CD8-positive, alpha-beta memory T cell (primary cell): ENCODE data around the gene MMRN2. TPM values are rescaled to one million over a fixed set of nuclear protein-coding genes. Genes with fewer than 3 reads are reported as not detected.
"Not testable (repeated sequence)": the region's sequence is repeated elsewhere in the genome, so short reads cannot be mapped to it uniquely, and the experiment has no call there.

Experiments
- CTCF ChIA-PET: fragments of 350-600 bp; sonication (Branson Sonifier 250); formaldehyde crosslinking; loops from one replicate; lab custom pipeline; 2021; ENCODE audit warnings: antibody characterized with exemption; lab: Charles Lee
- POLR2A ChIA-PET: fragments of 350-600 bp; sonication (Branson Sonifier 250); formaldehyde crosslinking; loops from one replicate; lab custom pipeline; 2021; ENCODE audit warnings: antibody characterized with exemption; lab: Charles Lee
- DNase-seq, 5 donors: peaks; one replicate each; pipeline versions ENCODE4 v3.0.0 to v3.0.0-alpha.2; 2020 to 2022; ENCODE audit warnings: mixed read lengths in 1 of 5
- H3K27ac ChIP-seq: one replicate; pipeline ENCODE4 v1.7.0; 2013; ENCODE audit warnings: low read depth, mild to moderate bottlenecking, low read length, moderate library complexity
- H3K27me3 ChIP-seq: 2 replicates; pipeline ENCODE4 v1.7.0; 2013; ENCODE audit warnings: low read length, mild to moderate bottlenecking; ENCODE audit not compliant: insufficient read depth, poor library complexity, severe bottlenecking
- H3K36me3 ChIP-seq: 2 replicates; pipeline ENCODE4 v1.7.0; 2013; ENCODE audit warnings: mild to moderate bottlenecking, low read length, moderate library complexity; ENCODE audit not compliant: insufficient read depth
- H3K4me1 ChIP-seq: 2 replicates; pipeline ENCODE4 v1.7.0; 2013; ENCODE audit warnings: mild to moderate bottlenecking, low read length, moderate library complexity; ENCODE audit not compliant: insufficient read depth
- H3K4me3 ChIP-seq: 2 replicates; pipeline ENCODE4 v1.7.0; 2013; ENCODE audit warnings: mild to moderate bottlenecking, low read length
- H3K9me3 ChIP-seq: 2 replicates; pipeline ENCODE4 v1.7.0; 2013; ENCODE audit warnings: mild to moderate bottlenecking, low read length
- H3K27ac Mint-ChIP-seq, 8 donors: one replicate each; pipeline ENCODE4 v1.8.0; 2020 to 2021; ENCODE audit warnings: mixed read lengths in 8 of 8, mild to moderate bottlenecking in 6 of 8, inconsistent platforms in 3 of 8, moderate library complexity in 3 of 8
- H3K27me3 Mint-ChIP-seq, 2 donors: one replicate each; pipeline ENCODE4 v1.8.0; 2020 to 2021; ENCODE audit warnings: mixed read lengths in 2 of 2, mild to moderate bottlenecking in 1 of 2, moderate library complexity in 1 of 2
- H3K36me3 Mint-ChIP-seq, 3 donors: one replicate each; pipeline ENCODE4 v1.8.0; 2020 to 2021; ENCODE audit warnings: mixed read lengths in 3 of 3, inconsistent platforms in 1 of 3, mild to moderate bottlenecking in 1 of 3
- H3K4me1 Mint-ChIP-seq, 3 donors: one replicate each; pipeline ENCODE4 v1.8.0; 2020 to 2021; ENCODE audit warnings: mixed read lengths in 3 of 3, inconsistent platforms in 1 of 3, mild to moderate bottlenecking in 1 of 3
- H3K4me3 Mint-ChIP-seq, 7 donors: one replicate each; pipeline ENCODE4 v1.8.0; 2020 to 2021; ENCODE audit warnings: mixed read lengths in 7 of 7, mild to moderate bottlenecking in 6 of 7, moderate library complexity in 4 of 7, inconsistent platforms in 2 of 7
- H3K9me3 Mint-ChIP-seq, 5 donors: one replicate each; pipeline ENCODE4 v1.8.0; 2020 to 2022; ENCODE audit warnings: mixed read lengths in 5 of 5, mild to moderate bottlenecking in 3 of 5, moderate library complexity in 2 of 5, inconsistent platforms in 1 of 5
- polyA plus RNA-seq: library from polyadenylated mRNA; unstranded; fragments of 300-500 nt; fragmentation: Illumina TruSeq; gene quantifications from one replicate; pipeline ENCODE4 v1.2.3, GENCODE V29; 2021
- total RNA-seq, 2 experiments: library from RNA; stranded (reverse); gene quantifications; one replicate each; pipeline ENCODE4 v1.2.3, GENCODE V29; 2021

The MMRN2 gene
- not detected for total RNA-seq
- not detected for polyA plus RNA-seq

- peak in 1 of 5 donors; percentile 7 for DNase-seq
- peaks cover 0 to 2% (median 0%) of the 10 kb centered on the region in 3 donors for H3K36me3 Mint-ChIP-seq
- Histone ChIP-seq H3K27ac (no peak within 1 kb of the TSS), H3K9me3 (no peaks in the 10 kb centered on the region), H3K27me3 (no peaks in the 10 kb centered on the region), H3K4me1 (no peaks in the 10 kb centered on the region), H3K4me3 (no peak within 1 kb of the TSS), H3K36me3 (no peaks in the 10 kb centered on the region)
- H3K9me3 Mint-ChIP-seq, result peaks cover 2 to 4% (median 4%) of the 10 kb centered on the region in 5 donors
- peaks cover 0 to 2% (median 0%) of the 10 kb centered on the region in 3 donors for H3K4me1 Mint-ChIP-seq
- ChIA-PET CTCF (interaction anchor here (1.4 to 3.1 kb wide), 3 partner anchors 9 to 16 kb away, joined by 3 to 10 read pairs (median 6); no protein-coding TSS in a partner anchor), POLR2A (no interaction called here)
- no peaks in the 10 kb centered on the region for H3K27me3 Mint-ChIP-seq
- H3K4me3 Mint-ChIP-seq, result no peak within 1 kb of the TSS
- H3K27ac Mint-ChIP-seq, result peak within 1 kb of the TSS in 2 of 8 donors; percentile 22 to 33
Observed at GRCh38 chr10:86957471-86958115, at the start of gene MMRN2. Gene MMRN2 (minus strand): TSS chr10:86957615. CDS start chr10:86957541, 74 bp downstream.

- DNase-seq, H3K4me3 ChIP-seq, H3K4me1 Mint-ChIP-seq, H3K27ac Mint-ChIP-seq, CTCF ChIA-PET, H3K27me3 Mint-ChIP-seq, H3K4me1 ChIP-seq, H3K9me3 ChIP-seq, H3K9me3 Mint-ChIP-seq, POLR2A ChIA-PET, H3K36me3 ChIP-seq, H3K36me3 Mint-ChIP-seq, H3K27me3 ChIP-seq, H3K27ac ChIP-seq, H3K4me3 Mint-ChIP-seq: not testable (repeated sequence)
Observed at GRCh38 chr10:87007124-87007523, 49.7 kb upstream of the MMRN2 start.

GRCh38 chr10:87000491-87000890 lies 43.1 kb upstream of the MMRN2 start:
- Histone ChIP-seq H3K9me3 (no peaks in the 10 kb centered on the region), H3K4me3 (no peak overlapping the region), H3K36me3 (no peaks in the 10 kb centered on the region), H3K27ac (no peak overlapping the region), H3K27me3 (no peaks in the 10 kb centered on the region), H3K4me1 (no peaks in the 10 kb centered on the region)
- H3K27me3 Mint-ChIP-seq, result peaks cover 0 to 4% of the 10 kb centered on the region in 2 donors
- ChIA-PET POLR2A (no interaction called here), CTCF (no interaction called here)
- no peaks in the 10 kb centered on the region for H3K4me1 Mint-ChIP-seq
- H3K9me3 Mint-ChIP-seq, result no peaks in the 10 kb centered on the region
- H3K4me3 Mint-ChIP-seq, result no peak overlapping the region
- no peaks in the 10 kb centered on the region for H3K36me3 Mint-ChIP-seq
- no peak for DNase-seq
- no peak overlapping the region for H3K27ac Mint-ChIP-seq

GRCh38 chr10:86999802-87000403 lies 42.5 kb upstream of the MMRN2 start:
- POLR2A ChIA-PET, H3K4me1 Mint-ChIP-seq, H3K36me3 Mint-ChIP-seq, H3K36me3 ChIP-seq, H3K27ac Mint-ChIP-seq, DNase-seq, CTCF ChIA-PET, H3K4me1 ChIP-seq, H3K9me3 Mint-ChIP-seq, H3K4me3 ChIP-seq, H3K27ac ChIP-seq, H3K27me3 ChIP-seq, H3K4me3 Mint-ChIP-seq, H3K27me3 Mint-ChIP-seq, H3K9me3 ChIP-seq: not testable (repeated sequence)

GRCh38 chr10:86992929-86993328 lies 35.5 kb upstream of the MMRN2 start:
- H3K36me3 Mint-ChIP-seq, result no peaks in the 10 kb centered on the region

GRCh38 chr10:86992456-86992855 lies 35.0 kb upstream of the MMRN2 start:
- Histone ChIP-seq H3K9me3 (no peaks in the 10 kb centered on the region), H3K4me3 (no peak overlapping the region), H3K4me1 (no peaks in the 10 kb centered on the region), H3K27ac (no peak overlapping the region), H3K27me3 (no peaks in the 10 kb centered on the region), H3K36me3 (no peaks in the 10 kb centered on the region)
- H3K27ac Mint-ChIP-seq, result no peak overlapping the region
- no peaks in the 10 kb centered on the region for H3K36me3 Mint-ChIP-seq
- ChIA-PET CTCF (no interaction called here), POLR2A (no interaction called here)
- no peaks in the 10 kb centered on the region for H3K4me1 Mint-ChIP-seq
- H3K27me3 Mint-ChIP-seq, result peaks cover 9 to 24% of the 10 kb centered on the region in 2 donors
- no peaks in the 10 kb centered on the region for H3K9me3 Mint-ChIP-seq
- no peak overlapping the region for H3K4me3 Mint-ChIP-seq
- DNase-seq, result no peak

More at GRCh38 chr10:86992929-86993328, 35.5 kb upstream of the MMRN2 start:
- no peaks in the 10 kb centered on the region for H3K27me3 ChIP-seq
- Mint-ChIP-seq H3K9me3 (no peaks in the 10 kb centered on the region), H3K27me3 (peaks cover 9 to 24% of the 10 kb centered on the region in 2 donors), H3K27ac (no peak overlapping the region), H3K4me3 (no peak overlapping the region), H3K4me1 (no peaks in the 10 kb centered on the region)
- H3K9me3 ChIP-seq, result no peaks in the 10 kb centered on the region
- no peak overlapping the region for H3K27ac ChIP-seq
- POLR2A ChIA-PET, result no interaction called here
- DNase-seq, result no peak
- H3K4me3 ChIP-seq, result no peak overlapping the region
- H3K36me3 ChIP-seq, result no peaks in the 10 kb centered on the region
- CTCF ChIA-PET, result no interaction called here
- no peaks in the 10 kb centered on the region for H3K4me1 ChIP-seq

- peaks cover 9 to 25% of the 10 kb centered on the region in 2 donors for H3K27me3 Mint-ChIP-seq
- CTCF ChIA-PET, H3K4me3 Mint-ChIP-seq, DNase-seq, H3K9me3 Mint-ChIP-seq, H3K27me3 ChIP-seq, POLR2A ChIA-PET, H3K27ac Mint-ChIP-seq, H3K27ac ChIP-seq, H3K9me3 ChIP-seq, H3K4me3 ChIP-seq, H3K4me1 Mint-ChIP-seq, H3K4me1 ChIP-seq, H3K36me3 Mint-ChIP-seq, H3K36me3 ChIP-seq: not testable (repeated sequence)
Observed at GRCh38 chr10:86991362-86991761, 33.9 kb upstream of the MMRN2 start.

GRCh38 chr10:86988520-86988919 lies 31.1 kb upstream of the MMRN2 start:
- H3K4me3 Mint-ChIP-seq, result no peak overlapping the region
- H3K36me3 Mint-ChIP-seq, result no peaks in the 10 kb centered on the region
- H3K27me3 Mint-ChIP-seq, result peaks cover 9 to 28% of the 10 kb centered on the region in 2 donors
- Histone ChIP-seq H3K4me3 (no peak overlapping the region), H3K27ac (no peak overlapping the region), H3K27me3 (no peaks in the 10 kb centered on the region), H3K4me1 (no peaks in the 10 kb centered on the region), H3K36me3 (no peaks in the 10 kb centered on the region), H3K9me3 (no peaks in the 10 kb centered on the region)
- no peaks in the 10 kb centered on the region for H3K4me1 Mint-ChIP-seq
- H3K27ac Mint-ChIP-seq, result no peak overlapping the region
- DNase-seq, result no peak
- CTCF ChIA-PET, result no interaction called here
- POLR2A ChIA-PET, result no interaction called here
- H3K9me3 Mint-ChIP-seq, result no peaks in the 10 kb centered on the region
